ENCODE data around the gene MYO16.

- no peak for TF ChIP-seq POLR2A (IDR thresholded peaks at IDR 0.05; ENCODE audit: low read depth, low read length)
- TF ChIP-seq POLR2AphosphoS5 (IDR thresholded peaks at IDR 0.05; ENCODE audit: low read depth, low read length), result no peak
- no peak for TF ChIP-seq TAF1 (IDR thresholded peaks at IDR 0.05; ENCODE audit: low read depth, low read length)
- TF ChIP-seq POU2F2 (IDR thresholded peaks at IDR 0.05; ENCODE audit: low read depth, low read length), result no peak
- TF ChIP-seq SPI1 (IDR thresholded peaks at IDR 0.05; ENCODE audit: low read depth, low read length), result no peak
- no peak for TF ChIP-seq PAX5 (IDR thresholded peaks at IDR 0.05; ENCODE audit: insufficient read depth, low read length, severe bottlenecking)
These were observed 598.0 kb downstream of the MYO16 start for GRCh38 chr13:109227344-109227940.

Data from GM12891 (cell line).